G401 (cell line): ENCODE results near the gene C16orf96. TPM values are rescaled to one million over a fixed set of nuclear protein-coding genes. Genes with fewer than 3 reads are reported as not detected.
"Not testable (repeated sequence)": the region's sequence is repeated elsewhere in the genome, so short reads cannot be mapped to it uniquely, and the experiment has no call there.

ENCODE experiments used
- DNase-seq: peaks from one replicate; pipeline ENCODE4 v3.0.0-alpha.2; 2015; ENCODE audit warnings: low spot score
- in situ Hi-C: cut with HindIII; loops from 2 replicates; pipeline ENCODE4 v1.10.0; 2016; ENCODE audit warnings: low sequenced_read_pairs, mixed read lengths
- total RNA-seq: library from RNA; depleted of rRNA; stranded (reverse); fragments of >200 nt; shearing (Covaris generic); gene quantifications from 2 replicates; pipeline ENCODE4 v1.2.3, GENCODE V29; 2014

The C16orf96 gene
- total RNA-seq, 1 experiment from 2014 or later, result 0.17 TPM

GRCh38 chr16:4548124-4548523, 8.0 kb upstream of the C16orf96 start:
- DNase-seq, result no peak
- in situ Hi-C loops, result no loop called here

- in situ Hi-C loops, result no loop called here
- no peak for DNase-seq
Observed at GRCh38 chr16:4550591-4550990, 5.5 kb upstream of the C16orf96 start.

GRCh38 chr16:4552541-4552940, 3.6 kb upstream of the C16orf96 start:
- in situ Hi-C loops, result no loop called here

GRCh38 chr16:4556580-4556979, 440 bp downstream of the C16orf96 start:
- in situ Hi-C loops, result no loop called here
- DNase-seq, result no peak

More at GRCh38 chr16:4552541-4552940, 3.6 kb upstream of the C16orf96 start:
- no peak for DNase-seq

- in situ Hi-C loops, result no loop called here
Observed at GRCh38 chr16:4557973-4558372, 1.8 kb downstream of the C16orf96 start.

GRCh38 chr16:4561596-4561995, 5.5 kb downstream of the C16orf96 start:
- no peak for DNase-seq
- in situ Hi-C loops, result no loop called here

More at GRCh38 chr16:4557973-4558372, 1.8 kb downstream of the C16orf96 start:
- DNase-seq, result no peak

- in situ Hi-C loops, result no loop called here
- DNase-seq, result no peak
Observed at GRCh38 chr16:4564661-4565267, 8.6 kb downstream of the C16orf96 start.

GRCh38 chr16:4566144-4566543, 10.0 kb downstream of the C16orf96 start:
- no peak for DNase-seq
- in situ Hi-C loops, result no loop called here

- DNase-seq, result no peak
- in situ Hi-C loops, result no loop called here
Observed at GRCh38 chr16:4570086-4570485, 13.9 kb downstream of the C16orf96 start.

GRCh38 chr16:4570688-4571321, 14.7 kb downstream of the C16orf96 start:
- no peak for DNase-seq
- in situ Hi-C loops, result no loop called here

- in situ Hi-C loops, result no loop called here
- DNase-seq, result no peak
Observed at GRCh38 chr16:4572715-4573114, 16.6 kb downstream of the C16orf96 start.

GRCh38 chr16:4573926-4574325, 17.8 kb downstream of the C16orf96 start:
- in situ Hi-C loops, DNase-seq: not testable (repeated sequence)

GRCh38 chr16:4574919-4575705, 19.0 kb downstream of the C16orf96 start:
- in situ Hi-C loops, result no loop called here
- no peak for DNase-seq

- in situ Hi-C loops, result no loop called here
- DNase-seq, result no peak
Observed at GRCh38 chr16:4576008-4576407, 19.9 kb downstream of the C16orf96 start.

- DNase-seq, result no peak
Observed at GRCh38 chr16:4578961-4579530, 22.9 kb downstream of the C16orf96 start.

GRCh38 chr16:4580250-4580649, 24.1 kb downstream of the C16orf96 start:
- DNase-seq, result no peak
- in situ Hi-C loops, result no loop called here

More at GRCh38 chr16:4578961-4579530, 22.9 kb downstream of the C16orf96 start:
- in situ Hi-C loops, result no loop called here

- in situ Hi-C loops, result no loop called here
- DNase-seq, result no peak
Observed at GRCh38 chr16:4583906-4584305, 27.8 kb downstream of the C16orf96 start.

GRCh38 chr16:4586291-4586690, 30.2 kb downstream of the C16orf96 start:
- DNase-seq, result no peak

GRCh38 chr16:4588386-4588785, 32.2 kb downstream of the C16orf96 start:
- in situ Hi-C loops, result no loop called here
- DNase-seq, result no peak

More at GRCh38 chr16:4586291-4586690, 30.2 kb downstream of the C16orf96 start:
- in situ Hi-C loops, result no loop called here

GRCh38 chr16:4588961-4589360, 32.8 kb downstream of the C16orf96 start:
- in situ Hi-C loops, result no loop called here
- no peak for DNase-seq
